ENCODE data around the gene SBNO2. TPM values are rescaled to one million over a fixed set of nuclear protein-coding genes. Genes with fewer than 3 reads are reported as not detected.
A peak's percentile ranks its signal among the peaks of the same experiment; 100 is the strongest.

The SBNO2 gene
- total and polyA plus RNA-seq, 9 of the 15 experiments (the other 6 are each of a cell fraction or from before 2014, with no cell fraction given), result 0.01 to 46.2 (median 6.7) TPM

DNA sequence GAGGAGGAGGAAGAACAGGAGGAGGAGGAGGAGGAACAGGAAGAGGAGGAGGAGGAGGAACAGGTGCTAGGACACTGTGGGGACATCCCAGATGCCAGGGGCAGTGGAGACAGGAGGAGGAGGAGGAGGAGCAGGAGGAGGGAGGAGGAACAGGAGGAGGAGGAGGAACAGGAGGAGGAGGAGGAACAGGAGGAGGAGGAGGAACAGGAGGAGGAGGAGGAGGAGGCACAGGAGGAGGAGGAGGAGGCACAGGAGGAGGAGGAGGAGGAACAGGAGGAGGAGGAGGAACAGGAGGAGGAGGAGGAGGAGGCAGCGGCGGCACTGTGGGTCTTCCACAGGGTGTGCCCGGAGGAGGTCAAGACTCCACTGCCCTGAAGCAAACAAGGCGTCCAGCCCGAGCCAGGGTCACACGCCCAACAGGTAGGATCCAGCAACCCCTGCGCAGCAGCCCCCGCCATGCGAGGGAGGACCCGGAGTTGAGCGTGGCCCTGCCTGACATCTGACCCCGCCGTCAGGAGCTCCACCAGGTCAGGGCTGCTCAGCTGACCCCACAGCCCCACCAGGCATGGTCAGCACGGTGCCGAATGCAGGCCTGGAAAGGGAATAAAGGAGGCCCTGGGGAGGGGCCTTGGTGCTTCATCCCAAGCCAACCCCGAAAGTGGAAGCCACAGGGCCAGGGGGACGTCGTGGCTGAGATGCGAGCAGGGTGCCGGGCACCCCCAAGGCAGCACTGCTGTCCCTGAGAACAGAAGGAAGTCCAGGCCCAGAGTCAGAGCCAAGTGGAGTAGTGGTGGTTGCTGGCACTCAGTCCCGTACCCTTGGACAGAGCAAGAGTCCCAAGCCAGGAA lies 9.2 kb downstream of the SBNO2 start (continued):
- TF ChIP-seq CCAR2 (IDR thresholded peaks at IDR 0.05; ENCODE audit: low read depth, low read length) (no peak), TFAP4 (CRISPR knock-in tag; IDR thresholded peaks at IDR 0.05; ENCODE audit: borderline replicate concordance) (peak; percentile 80), ZNF263 (CRISPR knock-in tag; IDR thresholded peaks at IDR 0.05; ENCODE audit: borderline replicate concordance) (peak; percentile 97), RBFOX2 (IDR thresholded peaks at IDR 0.05; ENCODE audit: low read depth, low read length) (peak; percentile 51), DACH1 (IDR thresholded peaks at IDR 0.05; ENCODE audit: partially characterized antibody) (peak; percentile 17), REST (IDR thresholded peaks at IDR 0.05; ENCODE audit: borderline replicate concordance) (0 out of 2 replicates have a peak, but pooled peaks have one; percentile 16), REST (CRISPR knock-in tag; IDR thresholded peaks at IDR 0.05; ENCODE audit: low read depth) (no peak), NEUROD1 (IDR thresholded peaks at IDR 0.05; ENCODE audit: borderline replicate concordance, low read depth, low read length, partially characterized antibody) (no peak), NRF1 (conservative IDR thresholded peaks at IDR 0.05 in 1 of 2, IDR thresholded peaks at IDR 0.05 in 1 of 2) (peak; percentile 69 to 75), ESRRA (IDR thresholded peaks at IDR 0.05; ENCODE audit: borderline replicate concordance, low read depth) (0 out of 2 replicates have a peak, but pooled peaks have one; percentile 30), ZBTB7A (IDR thresholded peaks at IDR 0.05; ENCODE audit: borderline replicate concordance, control insufficient read depth, low read depth, low read length) (peak; percentile 82; the same call in 1 of the 2 replicates), HDGF (IDR thresholded peaks at IDR 0.05) (0 out of 2 replicates have a peak, but pooled peaks have one; percentile 22), CHD4 (IDR thresholded peaks at IDR 0.05; ENCODE audit: insufficient read depth, insufficient replicate concordance, low read depth, low read length, poor library complexity, severe bottlenecking) (no peak), ZNF24 (IDR thresholded peaks at IDR 0.05) (no peak), MAX (CRISPR knock-in tag; IDR thresholded peaks at IDR 0.05) (peak; percentile 58), BRCA1 (IDR thresholded peaks at IDR 0.05) (no peak), BRCA1 (CRISPR knock-in tag; IDR thresholded peaks at IDR 0.05) (no peak)
- TF ChIP-seq, protein P1, sequence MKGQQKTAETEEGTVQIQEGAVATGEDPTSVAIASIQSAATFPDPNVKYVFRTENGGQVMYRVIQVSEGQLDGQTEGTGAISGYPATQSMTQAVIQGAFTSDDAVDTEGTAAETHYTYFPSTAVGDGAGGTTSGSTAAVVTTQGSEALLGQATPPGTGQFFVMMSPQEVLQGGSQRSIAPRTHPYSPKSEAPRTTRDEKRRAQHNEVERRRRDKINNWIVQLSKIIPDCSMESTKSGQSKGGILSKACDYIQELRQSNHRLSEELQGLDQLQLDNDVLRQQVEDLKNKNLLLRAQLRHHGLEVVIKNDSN (CRISPR knock-in tag; IDR thresholded peaks at IDR 0.05), result peak; percentile 55
